Measurements from ENCODE around the gene ABHD15.

DNA sequence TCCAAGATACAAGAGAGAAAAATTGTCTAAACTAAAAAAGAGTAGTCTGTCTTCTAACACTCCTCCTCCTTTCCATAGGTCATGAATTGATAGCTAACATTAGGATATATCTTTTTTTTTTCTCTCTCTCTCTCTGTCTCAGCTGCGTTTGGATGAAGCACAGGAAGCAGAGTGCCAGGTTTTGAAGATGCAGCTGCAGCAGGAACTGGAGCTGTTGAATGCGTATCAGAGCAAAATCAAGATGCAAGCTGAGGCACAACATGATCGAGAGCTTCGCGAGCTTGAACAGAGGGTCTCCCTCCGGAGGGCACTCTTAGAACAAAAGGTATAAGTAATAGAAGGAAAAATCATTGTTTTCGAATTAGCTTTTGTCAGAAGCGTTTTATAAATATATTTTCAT lies 32.9 kb downstream of the ABHD15 start:
- TF ChIP-seq, protein P1, sequence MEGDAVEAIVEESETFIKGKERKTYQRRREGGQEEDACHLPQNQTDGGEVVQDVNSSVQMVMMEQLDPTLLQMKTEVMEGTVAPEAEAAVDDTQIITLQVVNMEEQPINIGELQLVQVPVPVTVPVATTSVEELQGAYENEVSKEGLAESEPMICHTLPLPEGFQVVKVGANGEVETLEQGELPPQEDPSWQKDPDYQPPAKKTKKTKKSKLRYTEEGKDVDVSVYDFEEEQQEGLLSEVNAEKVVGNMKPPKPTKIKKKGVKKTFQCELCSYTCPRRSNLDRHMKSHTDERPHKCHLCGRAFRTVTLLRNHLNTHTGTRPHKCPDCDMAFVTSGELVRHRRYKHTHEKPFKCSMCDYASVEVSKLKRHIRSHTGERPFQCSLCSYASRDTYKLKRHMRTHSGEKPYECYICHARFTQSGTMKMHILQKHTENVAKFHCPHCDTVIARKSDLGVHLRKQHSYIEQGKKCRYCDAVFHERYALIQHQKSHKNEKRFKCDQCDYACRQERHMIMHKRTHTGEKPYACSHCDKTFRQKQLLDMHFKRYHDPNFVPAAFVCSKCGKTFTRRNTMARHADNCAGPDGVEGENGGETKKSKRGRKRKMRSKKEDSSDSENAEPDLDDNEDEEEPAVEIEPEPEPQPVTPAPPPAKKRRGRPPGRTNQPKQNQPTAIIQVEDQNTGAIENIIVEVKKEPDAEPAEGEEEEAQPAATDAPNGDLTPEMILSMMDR (IDR thresholded peaks at IDR 0.05): no peak
- TF ChIP-seq MYC (IDR thresholded peaks at IDR 0.05; ENCODE audit: borderline replicate concordance, low read length) (no peak), HDAC2 (IDR thresholded peaks at IDR 0.05) (no peak), EP300 (IDR thresholded peaks at IDR 0.05) (no peak), MAZ (IDR thresholded peaks at IDR 0.05; ENCODE audit: borderline replicate concordance, low read depth, low read length) (no peak), POLR2A (IDR thresholded peaks at IDR 0.05; ENCODE audit: low read length) (no peak), RFX5 (IDR thresholded peaks at IDR 0.05) (no peak), TP53 (CRISPR knock-in tag; IDR thresholded peaks at IDR 0.05) (no peak), JUN (IDR thresholded peaks at IDR 0.05) (no peak), FOSB (CRISPR knock-in tag; IDR thresholded peaks at IDR 0.05) (no peak), GATA3 (IDR thresholded peaks at IDR 0.05; ENCODE audit: borderline replicate concordance) (no peak), MAX (IDR thresholded peaks at IDR 0.05) (no peak)
- TF ChIP-seq, protein P2, sequence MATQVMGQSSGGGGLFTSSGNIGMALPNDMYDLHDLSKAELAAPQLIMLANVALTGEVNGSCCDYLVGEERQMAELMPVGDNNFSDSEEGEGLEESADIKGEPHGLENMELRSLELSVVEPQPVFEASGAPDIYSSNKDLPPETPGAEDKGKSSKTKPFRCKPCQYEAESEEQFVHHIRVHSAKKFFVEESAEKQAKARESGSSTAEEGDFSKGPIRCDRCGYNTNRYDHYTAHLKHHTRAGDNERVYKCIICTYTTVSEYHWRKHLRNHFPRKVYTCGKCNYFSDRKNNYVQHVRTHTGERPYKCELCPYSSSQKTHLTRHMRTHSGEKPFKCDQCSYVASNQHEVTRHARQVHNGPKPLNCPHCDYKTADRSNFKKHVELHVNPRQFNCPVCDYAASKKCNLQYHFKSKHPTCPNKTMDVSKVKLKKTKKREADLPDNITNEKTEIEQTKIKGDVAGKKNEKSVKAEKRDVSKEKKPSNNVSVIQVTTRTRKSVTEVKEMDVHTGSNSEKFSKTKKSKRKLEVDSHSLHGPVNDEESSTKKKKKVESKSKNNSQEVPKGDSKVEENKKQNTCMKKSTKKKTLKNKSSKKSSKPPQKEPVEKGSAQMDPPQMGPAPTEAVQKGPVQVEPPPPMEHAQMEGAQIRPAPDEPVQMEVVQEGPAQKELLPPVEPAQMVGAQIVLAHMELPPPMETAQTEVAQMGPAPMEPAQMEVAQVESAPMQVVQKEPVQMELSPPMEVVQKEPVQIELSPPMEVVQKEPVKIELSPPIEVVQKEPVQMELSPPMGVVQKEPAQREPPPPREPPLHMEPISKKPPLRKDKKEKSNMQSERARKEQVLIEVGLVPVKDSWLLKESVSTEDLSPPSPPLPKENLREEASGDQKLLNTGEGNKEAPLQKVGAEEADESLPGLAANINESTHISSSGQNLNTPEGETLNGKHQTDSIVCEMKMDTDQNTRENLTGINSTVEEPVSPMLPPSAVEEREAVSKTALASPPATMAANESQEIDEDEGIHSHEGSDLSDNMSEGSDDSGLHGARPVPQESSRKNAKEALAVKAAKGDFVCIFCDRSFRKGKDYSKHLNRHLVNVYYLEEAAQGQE (IDR thresholded peaks at IDR 0.05): no peak

Data from A549 (cell line).